ENCODE data around the gene LIPH. TPM values are rescaled to one million over a fixed set of nuclear protein-coding genes. Genes with fewer than 3 reads are reported as not detected.

Gene LIPH
- total and polyA plus RNA-seq, 10 of the 15 experiments (the other 5 are each of a cell fraction or from before 2014, with no cell fraction given) = 2.2 to 11.1 (median 5.4) TPM

DNA sequence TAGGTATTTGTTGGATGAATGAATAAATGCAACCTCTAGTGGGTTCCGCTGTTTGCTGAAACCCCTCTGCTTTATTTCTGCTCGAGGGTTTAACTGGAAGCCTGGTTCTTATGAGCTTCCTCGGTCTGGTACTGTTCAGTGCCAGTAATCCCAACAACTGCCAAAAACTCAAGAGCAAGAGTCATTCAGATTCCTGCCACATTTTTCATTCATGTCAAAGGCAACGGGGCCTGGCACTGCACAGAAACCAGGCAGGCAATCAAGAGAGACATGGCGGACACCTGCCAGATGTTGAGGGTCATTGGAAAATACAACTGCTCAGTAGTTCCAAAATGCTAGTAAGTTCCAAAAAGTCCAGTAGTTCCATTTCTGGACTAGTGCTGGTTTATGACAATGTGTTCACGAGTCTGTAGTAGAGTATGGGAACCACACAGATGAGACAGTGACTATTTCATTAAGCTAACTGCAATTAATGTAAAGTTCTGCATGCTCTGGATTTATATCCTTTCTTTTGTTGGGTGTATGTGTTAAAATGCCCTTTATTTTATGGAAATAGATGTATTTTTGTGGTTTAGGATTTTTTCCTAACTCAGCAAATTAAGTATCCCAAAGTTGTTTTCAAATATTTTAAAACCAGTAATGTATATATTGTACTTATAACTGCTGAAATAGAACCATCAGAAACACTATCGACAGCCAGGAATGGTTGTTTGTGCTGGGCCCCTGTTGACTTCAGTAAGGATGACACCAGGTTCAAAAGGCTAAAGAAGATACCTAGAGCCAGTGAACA, 30.8 kb downstream of the LIPH start:
- Histone ChIP-seq H3K4me3 (no peak overlapping the region), H3K9ac (ENCODE audit: control insufficient read depth, insufficient read depth, low read length) (no peak overlapping the region), H4K20me1 (ENCODE audit: control insufficient read depth, insufficient read depth) (no peaks in the 10 kb centered on the region), H3K27ac (ENCODE audit: control insufficient read depth, insufficient read depth) (no peak overlapping the region), H3K36me3 (ENCODE audit: control insufficient read depth in 2 of 2, insufficient read depth in 2 of 2, low read length in 1 of 2) (no peaks in the 10 kb centered on the region; a peak in 1 of 4 replicates), H3K4me1 (ENCODE audit: control insufficient read depth, insufficient read depth, low read length) (peaks cover 4% of the 10 kb centered on the region; the same call in 1 of the 2 replicates), H3K27me3 (replicated peaks in 1 of 2; ENCODE audit: control insufficient read depth in 2 of 2, insufficient read depth in 2 of 2, low read length in 1 of 2) (no peaks in the 10 kb centered on the region), H2AFZ (ENCODE audit: control insufficient read depth, low read depth, low read length) (no peak overlapping the region), H3K79me2 (ENCODE audit: control insufficient read depth, insufficient read depth, low read length) (no peaks in the 10 kb centered on the region), H3K9me3 (replicated peaks; ENCODE audit: control insufficient read depth, insufficient read depth, low read length) (no peaks in the 10 kb centered on the region), H3K4me2 (ENCODE audit: control insufficient read depth, insufficient read depth) (no peak overlapping the region)
- in situ Hi-C loops (cut with MboI) (no loop called here), intact Hi-C loops (cut with micrococcal nuclease; ENCODE audit: unreplicated experiment) (no loop called here)
- ATAC-seq (no peak), DNase-seq (ENCODE audit: low read depth, low spot score) (no peak), FAIRE-seq (no peak)
- ChIA-PET POLR2A (interaction anchor here (0.7 kb wide), 1 partner anchor 74 kb away, joined by 3 read pairs; no protein-coding TSS in a partner anchor), CTCF (no interaction called here), RAD21 (ENCODE audit: unreplicated experiment) (no interaction called here), SMC1A (ENCODE audit: uncharacterized antibody, unreplicated experiment) (no interaction called here)
- TF ChIP-seq SMARCA5 (IDR thresholded peaks at IDR 0.05) (no peak), E4F1 (IDR thresholded peaks at IDR 0.05; ENCODE audit: borderline replicate concordance, partially characterized antibody) (no peak), WRNIP1 (IDR thresholded peaks at IDR 0.05; ENCODE audit: borderline replicate concordance, low read depth, low read length) (no peak), IKZF2 (IDR thresholded peaks at IDR 0.05) (no peak), RFX5 (IDR thresholded peaks at IDR 0.05; ENCODE audit: low read depth, low read length) (no peak), MLLT1 (IDR thresholded peaks at IDR 0.05) (no peak), PAX8 (IDR thresholded peaks at IDR 0.05) (no peak), SPI1 (IDR thresholded peaks at IDR 0.05; ENCODE audit: borderline replicate concordance, insufficient read depth, low read depth, low read length) (no peak), TAF1 (IDR thresholded peaks at IDR 0.05; ENCODE audit: borderline replicate concordance, low read depth, low read length) (no peak)
- TF ChIP-seq, protein P1, sequence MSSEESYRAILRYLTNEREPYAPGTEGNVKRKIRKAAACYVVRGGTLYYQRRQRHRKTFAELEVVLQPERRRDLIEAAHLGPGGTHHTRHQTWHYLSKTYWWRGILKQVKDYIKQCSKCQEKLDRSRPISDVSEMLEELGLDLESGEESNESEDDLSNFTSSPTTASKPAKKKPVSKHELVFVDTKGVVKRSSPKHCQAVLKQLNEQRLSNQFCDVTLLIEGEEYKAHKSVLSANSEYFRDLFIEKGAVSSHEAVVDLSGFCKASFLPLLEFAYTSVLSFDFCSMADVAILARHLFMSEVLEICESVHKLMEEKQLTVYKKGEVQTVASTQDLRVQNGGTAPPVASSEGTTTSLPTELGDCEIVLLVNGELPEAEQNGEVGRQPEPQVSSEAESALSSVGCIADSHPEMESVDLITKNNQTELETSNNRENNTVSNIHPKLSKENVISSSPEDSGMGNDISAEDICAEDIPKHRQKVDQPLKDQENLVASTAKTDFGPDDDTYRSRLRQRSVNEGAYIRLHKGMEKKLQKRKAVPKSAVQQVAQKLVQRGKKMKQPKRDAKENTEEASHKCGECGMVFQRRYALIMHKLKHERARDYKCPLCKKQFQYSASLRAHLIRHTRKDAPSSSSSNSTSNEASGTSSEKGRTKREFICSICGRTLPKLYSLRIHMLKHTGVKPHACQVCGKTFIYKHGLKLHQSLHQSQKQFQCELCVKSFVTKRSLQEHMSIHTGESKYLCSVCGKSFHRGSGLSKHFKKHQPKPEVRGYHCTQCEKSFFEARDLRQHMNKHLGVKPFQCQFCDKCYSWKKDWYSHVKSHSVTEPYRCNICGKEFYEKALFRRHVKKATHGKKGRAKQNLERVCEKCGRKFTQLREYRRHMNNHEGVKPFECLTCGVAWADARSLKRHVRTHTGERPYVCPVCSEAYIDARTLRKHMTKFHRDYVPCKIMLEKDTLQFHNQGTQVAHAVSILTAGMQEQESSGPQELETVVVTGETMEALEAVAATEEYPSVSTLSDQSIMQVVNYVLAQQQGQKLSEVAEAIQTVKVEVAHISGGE (CRISPR knock-in tag; IDR thresholded peaks at IDR 0.05) = no peak
- WGBS (ENCODE audit: insufficient coverage, insufficient replicate concordance, low lambda C conversion rate, missing lambda C conversion rate) = 85% methylated on average over 7 of the region's 7 CpGs
- BruUV-seq (replicated peaks) = no TSS peak

All from GM12878 (cell line).